ENCODE results near the gene PRF1. TPM values are rescaled to one million over a fixed set of nuclear protein-coding genes. Genes with fewer than 3 reads are reported as not detected.
A peak's percentile ranks its signal among the peaks of the same experiment; 100 is the strongest.

The PRF1 gene
- total RNA-seq, 1 donor from 2014 or later: 103 TPM

- H3K4me3 Mint-ChIP-seq: no peak overlapping the region
- H3K27me3 Mint-ChIP-seq (ENCODE audit: insufficient read depth): peaks cover 2% of the 10 kb centered on the region
- H3K9me3 Mint-ChIP-seq: no peaks in the 10 kb centered on the region
- no peak overlapping the region for H3K27ac Mint-ChIP-seq
- H3K4me1 Mint-ChIP-seq (ENCODE audit: low read depth): peaks cover 17% of the 10 kb centered on the region
- H3K36me3 Mint-ChIP-seq (ENCODE audit: low read depth): no peaks in the 10 kb centered on the region
- intact Hi-C loops (cut with micrococcal nuclease): no loop called here
- DNase-seq (ENCODE audit: low spot score): no peak
Measured at GRCh38 chr10:70564901-70565351, 37.6 kb downstream of the PRF1 start.

- no peak overlapping the region for H3K27ac Mint-ChIP-seq
- no peak for DNase-seq (ENCODE audit: low spot score)
- no peak overlapping the region for H3K4me3 Mint-ChIP-seq
- peaks cover 19% of the 10 kb centered on the region for H3K4me1 Mint-ChIP-seq (ENCODE audit: low read depth)
- intact Hi-C loops (cut with micrococcal nuclease): no loop called here
- H3K9me3 Mint-ChIP-seq: no peaks in the 10 kb centered on the region
- peaks cover 2% of the 10 kb centered on the region for H3K27me3 Mint-ChIP-seq (ENCODE audit: insufficient read depth)
- no peaks in the 10 kb centered on the region for H3K36me3 Mint-ChIP-seq (ENCODE audit: low read depth)
Measured at GRCh38 chr10:70564113-70564725, 38.3 kb downstream of the PRF1 start.

- H3K9me3 Mint-ChIP-seq: no peaks in the 10 kb centered on the region
- peaks cover 27% of the 10 kb centered on the region for H3K4me1 Mint-ChIP-seq (ENCODE audit: low read depth)
- no peak overlapping the region for H3K27ac Mint-ChIP-seq
- no peaks in the 10 kb centered on the region for H3K36me3 Mint-ChIP-seq (ENCODE audit: low read depth)
- intact Hi-C loops (cut with micrococcal nuclease): no loop called here
- H3K4me3 Mint-ChIP-seq: no peak overlapping the region
- peaks cover 2% of the 10 kb centered on the region for H3K27me3 Mint-ChIP-seq (ENCODE audit: insufficient read depth)
- no peak for DNase-seq (ENCODE audit: low spot score)
Measured at GRCh38 chr10:70563230-70563629, 39.3 kb downstream of the PRF1 start.

GRCh38 chr10:70562036-70562755, 40.3 kb downstream of the PRF1 start:
- Mint-ChIP-seq H3K4me3 (no peak overlapping the region), H3K4me1 (ENCODE audit: low read depth) (peaks cover 27% of the 10 kb centered on the region), H3K27ac (no peak overlapping the region), H3K36me3 (ENCODE audit: low read depth) (no peaks in the 10 kb centered on the region), H3K27me3 (ENCODE audit: insufficient read depth) (peaks cover 2% of the 10 kb centered on the region), H3K9me3 (no peaks in the 10 kb centered on the region)
- DNase-seq (ENCODE audit: low spot score): no peak
- intact Hi-C loops (cut with micrococcal nuclease): no loop called here

GRCh38 chr10:70561558-70561957, 41.0 kb downstream of the PRF1 start:
- peaks cover 2% of the 10 kb centered on the region for H3K27me3 Mint-ChIP-seq (ENCODE audit: insufficient read depth)
- peaks cover 27% of the 10 kb centered on the region for H3K4me1 Mint-ChIP-seq (ENCODE audit: low read depth)
- no peaks in the 10 kb centered on the region for H3K36me3 Mint-ChIP-seq (ENCODE audit: low read depth)
- no peak overlapping the region for H3K4me3 Mint-ChIP-seq
- no peak for DNase-seq (ENCODE audit: low spot score)
- intact Hi-C loops (cut with micrococcal nuclease): no loop called here
- H3K27ac Mint-ChIP-seq: no peak overlapping the region
- no peaks in the 10 kb centered on the region for H3K9me3 Mint-ChIP-seq

GRCh38 chr10:70561070-70561469, 41.5 kb downstream of the PRF1 start:
- DNase-seq (ENCODE audit: low spot score): no peak
- Mint-ChIP-seq H3K9me3 (no peaks in the 10 kb centered on the region), H3K4me3 (no peak overlapping the region), H3K4me1 (ENCODE audit: low read depth) (peaks cover 27% of the 10 kb centered on the region), H3K36me3 (ENCODE audit: low read depth) (no peaks in the 10 kb centered on the region), H3K27me3 (ENCODE audit: insufficient read depth) (peaks cover under 1% of the 10 kb centered on the region), H3K27ac (no peak overlapping the region)
- intact Hi-C loops (cut with micrococcal nuclease): no loop called here

- intact Hi-C loops (cut with micrococcal nuclease): no loop called here
- Mint-ChIP-seq H3K4me3 (no peak overlapping the region), H3K27me3 (ENCODE audit: insufficient read depth) (no peaks in the 10 kb centered on the region), H3K9me3 (no peaks in the 10 kb centered on the region), H3K36me3 (ENCODE audit: low read depth) (no peaks in the 10 kb centered on the region), H3K27ac (no peak overlapping the region), H3K4me1 (ENCODE audit: low read depth) (peaks cover 27% of the 10 kb centered on the region)
- DNase-seq (ENCODE audit: low spot score): no peak
Measured at GRCh38 chr10:70560511-70560941, 42.0 kb downstream of the PRF1 start.

- H3K27me3 Mint-ChIP-seq (ENCODE audit: insufficient read depth): no peaks in the 10 kb centered on the region
- no peak overlapping the region for H3K4me3 Mint-ChIP-seq
- intact Hi-C loops (cut with micrococcal nuclease): loop anchor here (1.0 kb wide), 5 partner anchors 18 to 199 kb away; no protein-coding TSS in a partner anchor
- DNase-seq (ENCODE audit: low spot score): no peak
- H3K36me3 Mint-ChIP-seq (ENCODE audit: low read depth): no peaks in the 10 kb centered on the region
- H3K27ac Mint-ChIP-seq: peak overlapping the region; percentile 65
- peaks cover 27% of the 10 kb centered on the region for H3K4me1 Mint-ChIP-seq (ENCODE audit: low read depth)
- no peaks in the 10 kb centered on the region for H3K9me3 Mint-ChIP-seq
Measured at GRCh38 chr10:70559861-70560260, 42.7 kb downstream of the PRF1 start.

- Mint-ChIP-seq H3K4me1 (ENCODE audit: low read depth) (peaks cover 27% of the 10 kb centered on the region), H3K4me3 (peak overlapping the region; percentile 67), H3K9me3 (no peaks in the 10 kb centered on the region), H3K36me3 (ENCODE audit: low read depth) (no peaks in the 10 kb centered on the region), H3K27me3 (ENCODE audit: insufficient read depth) (no peaks in the 10 kb centered on the region), H3K27ac (peak overlapping the region; percentile 65)
- DNase-seq (ENCODE audit: low spot score): peak; percentile 50
- intact Hi-C loops (cut with micrococcal nuclease): loop anchor here (1.0 kb wide), 5 partner anchors 19 to 200 kb away; no protein-coding TSS in a partner anchor
Measured at GRCh38 chr10:70558871-70559810, 43.4 kb downstream of the PRF1 start.

- intact Hi-C loops (cut with micrococcal nuclease): no loop called here
- Mint-ChIP-seq H3K36me3 (ENCODE audit: low read depth) (no peaks in the 10 kb centered on the region), H3K27me3 (ENCODE audit: insufficient read depth) (no peaks in the 10 kb centered on the region), H3K4me1 (ENCODE audit: low read depth) (peaks cover 27% of the 10 kb centered on the region), H3K4me3 (no peak overlapping the region), H3K27ac (no peak overlapping the region), H3K9me3 (no peaks in the 10 kb centered on the region)
- no peak for DNase-seq (ENCODE audit: low spot score)
Measured at GRCh38 chr10:70558295-70558694, 44.2 kb downstream of the PRF1 start.

GRCh38 chr10:70557876-70558275, 44.7 kb downstream of the PRF1 start:
- intact Hi-C loops (cut with micrococcal nuclease): no loop called here
- Mint-ChIP-seq H3K9me3 (no peaks in the 10 kb centered on the region), H3K4me3 (no peak overlapping the region), H3K4me1 (ENCODE audit: low read depth) (peaks cover 27% of the 10 kb centered on the region), H3K36me3 (ENCODE audit: low read depth) (no peaks in the 10 kb centered on the region), H3K27me3 (ENCODE audit: insufficient read depth) (no peaks in the 10 kb centered on the region), H3K27ac (no peak overlapping the region)
- no peak for DNase-seq (ENCODE audit: low spot score)

- H3K4me1 Mint-ChIP-seq (ENCODE audit: low read depth): peaks cover 27% of the 10 kb centered on the region
- H3K9me3 Mint-ChIP-seq: no peaks in the 10 kb centered on the region
- no peak for DNase-seq (ENCODE audit: low spot score)
- no peak overlapping the region for H3K27ac Mint-ChIP-seq
- intact Hi-C loops (cut with micrococcal nuclease): no loop called here
- H3K27me3 Mint-ChIP-seq (ENCODE audit: insufficient read depth): no peaks in the 10 kb centered on the region
- H3K36me3 Mint-ChIP-seq (ENCODE audit: low read depth): no peaks in the 10 kb centered on the region
- H3K4me3 Mint-ChIP-seq: no peak overlapping the region
Measured at GRCh38 chr10:70557086-70557845, 45.3 kb downstream of the PRF1 start.

All from activated T-helper 1 cell treated with anti-CD3 and anti-CD28 coated beads, Interleukin-12 subunit alpha, Interleukin-12 subunit beta, Interleukin-2, Interleukin-4 antibody, amounts not matched to agents 30 ng/mL and 10 ng/mL and 1 ng/mL, durations not matched to agents 14 hours and 24 hours and 36 hours (primary cell).